Ovary (tissue), 9 donors: ENCODE measurements around the gene SYK. TPM values are rescaled to one million over a fixed set of nuclear protein-coding genes. Genes with fewer than 3 reads are reported as not detected.

ENCODE experiments used
- DNase-seq, 5 donors: peaks; one replicate each; pipeline ENCODE4 v3.0.0-alpha.2; 2019 to 2020
- H3K27ac ChIP-seq, 2 donors: fragments of 200-600 bp; one replicate each; pipeline versions ENCODE4 v1.5.1 to v1.8.0; 2019 to 2022
- H3K27me3 ChIP-seq: fragments of 200-600 bp; one replicate; pipeline ENCODE4 v1.8.0; 2022
- H3K36me3 ChIP-seq: fragments of 200-600 bp; sonication (generic); one replicate; pipeline ENCODE4 v1.5.1; 2019
- H3K4me1 ChIP-seq: one replicate; pipeline ENCODE4 v1.8.1; 2013; ENCODE audit warnings: mild to moderate bottlenecking, moderate library complexity; ENCODE audit not compliant: insufficient read depth
- H3K4me3 ChIP-seq: fragments of 200-600 bp; sonication (generic); one replicate; pipeline ENCODE4 v1.5.1; 2017
- H3K9me3 ChIP-seq, 2 donors: fragments of 200-600 bp in 1 of 2; sonication (generic) in 1 of 2; one replicate each; pipeline versions ENCODE4 v1.5.1 to v1.8.1; 2013 to 2019; ENCODE audit warnings: mild to moderate bottlenecking in 1 of 2, moderate library complexity in 1 of 2
- CTCF ChIP-seq, 3 donors: fragments of 450-650 bp in 2 of 3; fragments of 200-600 bp in 1 of 3; IDR thresholded peaks; one replicate each; pipeline versions ENCODE4 v1.5.1 to v1.8.0; 2016 to 2022; ENCODE audit warnings: antibody characterized with exemption in 3 of 3, mild to moderate bottlenecking in 1 of 3
- EP300 ChIP-seq: sonication (generic); formaldehyde crosslinking; IDR thresholded peaks from one replicate; pipeline ENCODE4 v1.6.1; 2017; ENCODE audit warnings: antibody characterized with exemption
- POLR2A ChIP-seq: fragments of 450-650 bp; IDR thresholded peaks from one replicate; pipeline ENCODE4 v1.6.1; 2017; ENCODE audit warnings: antibody characterized with exemption, mild to moderate bottlenecking, moderate library complexity
- WGBS, 3 donors: extraction: QIAGEN DNeasy Blood & Tissue Kit in 1 of 3; methylation state at CpG; one replicate each; pipeline versions ENCODE4 v1.1.5 to v1.1.7; 2013 to 2017; 5-methylcytosine and 5-hydroxymethylcytosine counted together
- intact Hi-C, 4 donors: fragments of 100-400 bp; cut with DNase I; formaldehyde crosslinking; loops; one replicate each; pipeline versions ENCODE4 v1.11.0 to v1.15.1; 2022 to 2023
- polyA plus RNA-seq, 2 donors: library from polyadenylated mRNA; stranded (reverse); fragments of 200-250 nt in 1 of 2; fragments of 350-450 nt in 1 of 2; fragmentation: Illumina TruSeq in 1 of 2; extraction: RNeasy Lipid Tissue Mini Kit (QIAGEN cat#74804) in 1 of 2; gene quantifications; one replicate each; pipeline ENCODE4 v1.2.3, GENCODE V29; 2013 to 2014
- total RNA-seq, 7 donors: library from RNA; depleted of rRNA in 2 of 7; stranded (reverse); fragments of >200 nt in 2 of 7; fragmentation: NEBNext Ultra II Directional in 3 of 7; extraction: Animal tissue kit (Norgen Biotek cat#: 25700) in 3 of 7; gene quantifications; one replicate each; pipeline versions ENCODE4 v1.1.0 to v1.2.4, GENCODE V29; 2016 to 2023
- donor health status: DM: no; HTN: no; CAD: no; lungs with moderate emphysema.
- donor health status: DM: no; HTN: no; CAD: no.
- donor health status: Bipolar disorder and iron deficiency.
- donor health status: DM: yes; HTN: yes; CAD: no.
- donor health status: DM: no; HTN: no; CAD: no.
- donor health status: DM: yes; HTN: yes; CAD: no.

SYK gene
- total and polyA plus RNA-seq, 9 donors = 1.4 to 12.0 (median 8.6) TPM

GRCh38 chr9:90860382-90860781, 58.8 kb downstream of the SYK start:
- H3K4me1 ChIP-seq = no peaks in the 10 kb centered on the region
- no peak for DNase-seq
- H3K27me3 ChIP-seq = no peaks in the 10 kb centered on the region
- H3K9me3 ChIP-seq = no peaks in the 10 kb centered on the region
- 83 to 87% (median 86%) methylated on average over 5 of the region's 5 CpGs for WGBS, 3 donors
- no peak overlapping the region for H3K4me3 ChIP-seq
- no peak for TF ChIP-seq EP300
- H3K27ac ChIP-seq = no peak overlapping the region
- intact Hi-C loops = loop anchor here in 2 of 4 donors (5.0 to 10.0 kb wide), 2 partner anchors 1276 to 1278 kb away; no protein-coding TSS in a partner anchor
- H3K36me3 ChIP-seq = no peaks in the 10 kb centered on the region

- Histone ChIP-seq H3K9me3 (no peaks in the 10 kb centered on the region), H3K4me3 (no peak overlapping the region), H3K27me3 (no peaks in the 10 kb centered on the region), H3K27ac (no peak overlapping the region), H3K36me3 (no peaks in the 10 kb centered on the region), H3K4me1 (no peaks in the 10 kb centered on the region)
- intact Hi-C loops = loop anchor here in 2 of 4 donors (5.0 to 10.0 kb wide), 2 partner anchors 1276 to 1279 kb away; no protein-coding TSS in a partner anchor
- 84 to 87% (median 86%) methylated on average over 7 of the region's 7 CpGs for WGBS, 3 donors
- no peak for DNase-seq
- TF ChIP-seq POLR2A = no peak
- no peak for TF ChIP-seq CTCF (IDR thresholded peaks at IDR 0.05)
- no peak for TF ChIP-seq EP300
These were observed 59.2 kb downstream of the SYK start for GRCh38 chr9:90860826-90861225.

- H3K4me1 ChIP-seq = no peaks in the 10 kb centered on the region
- WGBS, 3 donors = 72 to 83% (median 81%) methylated on average over 2 of the region's 2 CpGs
- no peaks in the 10 kb centered on the region for H3K9me3 ChIP-seq
- intact Hi-C loops = loop anchor here in 2 of 4 donors (5.0 to 10.0 kb wide), 2 partner anchors 1277 to 1279 kb away; no protein-coding TSS in a partner anchor
- no peaks in the 10 kb centered on the region for H3K27me3 ChIP-seq
- no peak for TF ChIP-seq POLR2A
- no peak for TF ChIP-seq CTCF (IDR thresholded peaks at IDR 0.05)
- TF ChIP-seq EP300 = no peak
- DNase-seq = no peak
- H3K4me3 ChIP-seq = no peak overlapping the region
- H3K27ac ChIP-seq = no peak overlapping the region
- H3K36me3 ChIP-seq = no peaks in the 10 kb centered on the region
These were observed 59.8 kb downstream of the SYK start for GRCh38 chr9:90861380-90861779.

- Histone ChIP-seq H3K4me1 (no peaks in the 10 kb centered on the region), H3K4me3 (no peak overlapping the region), H3K9me3 (no peaks in the 10 kb centered on the region), H3K27ac (no peak overlapping the region), H3K27me3 (no peaks in the 10 kb centered on the region), H3K36me3 (no peaks in the 10 kb centered on the region)
- 85 to 91% (median 91%) methylated on average over 15 to 16 of the region's 16 CpGs for WGBS, 3 donors
- intact Hi-C loops = loop anchor here in 2 of 4 donors (5.0 to 10.0 kb wide), 2 partner anchors 1277 to 1280 kb away; no protein-coding TSS in a partner anchor
- DNase-seq = no peak
- TF ChIP-seq CTCF (IDR thresholded peaks at IDR 0.05) (no peak), EP300 (no peak), POLR2A (no peak)
These were observed 60.5 kb downstream of the SYK start for GRCh38 chr9:90861826-90862740.

- no peak for TF ChIP-seq CTCF (IDR thresholded peaks at IDR 0.05)
- no peak for TF ChIP-seq POLR2A
- no peak for TF ChIP-seq EP300
- intact Hi-C loops = loop anchor here in 2 of 4 donors (5.0 to 10.0 kb wide), 3 partner anchors 1280 to 1828 kb away; no protein-coding TSS in a partner anchor
- no peak overlapping the region for H3K4me3 ChIP-seq
- H3K27me3 ChIP-seq = no peaks in the 10 kb centered on the region
- no peaks in the 10 kb centered on the region for H3K9me3 ChIP-seq
- H3K36me3 ChIP-seq = no peaks in the 10 kb centered on the region
- no peak for DNase-seq
- no peak overlapping the region for H3K27ac ChIP-seq
- no peaks in the 10 kb centered on the region for H3K4me1 ChIP-seq
- WGBS, 3 donors = 79 to 81% (median 80%) methylated on average over 7 of the region's 7 CpGs
These were observed 63.2 kb downstream of the SYK start for GRCh38 chr9:90864779-90865178.
